Measurements from ENCODE around the gene GPRIN2.
A peak's percentile ranks its signal among the peaks of the same experiment; 100 is the strongest.

The GPRIN2 gene

DNA sequence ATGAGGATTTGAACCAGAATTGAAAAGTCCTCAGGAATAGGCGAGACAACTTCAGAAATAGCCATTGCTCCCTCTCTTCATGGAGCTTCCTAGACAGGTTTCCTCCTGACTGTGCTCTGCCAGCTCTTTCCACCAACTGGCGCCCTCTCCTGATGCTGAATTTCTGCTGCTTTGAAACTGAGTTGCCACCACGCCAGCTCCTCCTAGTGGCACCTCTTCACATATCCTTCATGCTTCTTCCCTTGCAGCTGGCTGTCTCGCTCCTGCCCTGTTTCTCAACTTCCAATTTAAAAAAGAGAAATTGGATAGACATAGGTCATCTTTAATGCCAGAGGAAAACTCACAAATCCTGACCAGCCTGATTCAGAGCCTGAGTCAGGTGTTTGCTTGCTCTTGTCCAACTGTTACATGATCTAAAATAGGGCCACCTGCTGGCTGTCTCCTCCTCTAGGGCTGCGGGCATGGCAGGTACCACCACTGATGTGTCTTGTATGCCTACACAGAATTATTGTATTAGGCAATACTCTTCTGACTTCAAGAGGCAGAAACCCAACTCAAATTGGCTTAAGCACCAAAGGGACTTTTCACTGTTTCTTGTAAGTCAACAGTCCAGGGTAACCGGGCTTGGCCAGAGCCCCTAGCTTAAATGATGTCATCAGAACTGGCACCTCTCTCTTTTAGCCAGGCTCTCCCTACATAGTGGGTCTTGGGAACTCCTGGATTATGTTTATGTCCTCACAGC is 9.3 kb upstream of the GPRIN2 start:
- DNase-seq = peak; percentile 8 to 36

DNA sequence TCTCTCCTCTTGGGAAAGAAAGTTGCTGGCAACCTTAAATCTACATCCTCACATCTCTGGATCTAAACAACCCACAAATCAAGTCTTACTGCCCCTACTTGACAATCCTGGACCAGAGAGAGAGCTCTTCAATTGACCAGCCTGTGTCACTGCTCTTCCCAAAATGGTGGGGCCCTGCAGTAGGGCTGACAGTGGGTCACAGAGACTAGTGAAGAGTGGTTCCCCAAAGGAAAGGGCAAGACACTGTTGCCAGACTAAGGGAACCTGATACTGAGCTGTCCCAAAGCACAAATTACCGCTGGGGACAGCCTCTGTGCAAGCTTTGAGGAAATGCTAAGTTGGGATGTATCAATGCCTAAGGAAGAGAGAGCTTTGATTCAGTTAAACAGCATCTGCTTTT is 4.5 kb upstream of the GPRIN2 start:
- DNase-seq = no peak

DNA sequence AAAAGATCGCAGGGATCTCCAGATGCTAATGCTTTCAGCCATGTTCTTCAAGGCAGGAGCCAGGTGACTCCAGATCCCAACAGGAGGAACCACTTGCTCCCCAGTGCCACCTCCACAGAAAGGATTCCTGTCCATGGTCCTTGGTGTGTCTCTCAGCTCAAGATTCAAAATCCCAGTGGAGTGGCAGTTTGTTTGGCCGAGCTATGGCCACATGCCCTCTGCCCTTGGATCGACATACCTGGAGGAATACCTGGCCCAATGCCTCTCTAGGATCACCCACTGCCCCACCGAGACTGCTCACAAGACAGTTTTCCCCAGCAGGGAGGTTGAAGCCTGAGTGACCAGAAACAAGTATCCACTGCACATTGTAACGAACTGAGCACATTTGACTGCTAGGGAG is 3.9 kb upstream of the GPRIN2 start:
- DNase-seq = no peak

DNA sequence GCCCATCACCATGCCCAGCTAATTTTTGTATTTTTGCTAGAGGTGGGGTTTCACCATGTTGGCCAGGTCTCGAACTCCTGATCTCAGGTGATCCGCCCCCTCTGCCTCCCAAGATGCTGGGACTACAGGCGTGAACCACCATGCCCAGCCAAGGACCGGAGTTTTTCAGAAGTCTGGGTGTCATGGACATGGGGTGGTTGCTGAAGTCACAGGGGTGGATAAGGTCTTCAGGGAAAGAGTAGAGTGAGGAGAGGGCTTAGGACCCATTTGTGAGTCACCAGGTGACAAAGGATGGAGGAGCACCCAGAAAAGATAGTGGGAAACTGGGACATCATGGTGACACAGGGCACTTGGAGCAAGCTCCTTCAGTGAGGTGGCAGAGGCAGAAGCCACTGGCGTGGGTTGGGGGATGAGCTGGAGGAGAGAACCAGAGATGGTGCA is 2.8 kb upstream of the GPRIN2 start:
- no peak for DNase-seq

DNA sequence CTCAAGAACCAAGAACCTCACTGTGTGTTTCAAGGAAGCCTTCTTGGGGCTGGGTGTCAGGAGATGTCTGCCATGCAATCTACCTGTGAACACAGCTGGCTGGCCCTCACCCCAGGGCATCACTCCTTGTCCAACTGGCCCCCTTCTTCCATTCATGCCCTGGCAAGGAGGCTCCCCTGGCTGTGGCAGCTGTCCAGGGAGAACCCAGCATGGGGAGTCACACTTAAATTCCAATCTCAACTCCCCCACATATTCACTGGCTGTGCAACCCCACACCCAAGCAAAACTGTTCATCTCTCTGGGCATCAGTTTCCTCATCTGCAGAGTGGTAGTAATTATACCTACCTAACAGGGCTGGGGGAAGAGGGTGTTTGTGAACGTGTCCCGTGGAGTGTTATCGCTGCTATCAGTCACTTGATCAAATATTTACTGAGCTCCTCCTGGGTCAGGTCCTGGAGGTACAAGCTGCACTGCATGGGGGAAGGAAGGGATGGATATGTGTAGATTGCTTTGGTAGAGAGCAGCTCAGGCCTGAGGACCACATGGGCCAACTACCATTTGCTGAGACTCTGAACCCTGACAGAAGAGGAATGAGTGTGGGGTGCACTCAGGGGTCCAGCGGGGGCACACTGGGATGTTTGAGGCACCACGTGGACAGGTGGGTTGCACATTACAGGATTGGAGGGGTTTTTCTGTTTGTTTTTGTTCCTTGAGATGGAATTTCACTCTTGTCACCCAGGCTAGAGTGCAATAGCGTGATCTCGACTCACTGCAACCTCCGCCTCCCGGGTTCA is 2.1 kb upstream of the GPRIN2 start:
- DNase-seq = no peak

DNA sequence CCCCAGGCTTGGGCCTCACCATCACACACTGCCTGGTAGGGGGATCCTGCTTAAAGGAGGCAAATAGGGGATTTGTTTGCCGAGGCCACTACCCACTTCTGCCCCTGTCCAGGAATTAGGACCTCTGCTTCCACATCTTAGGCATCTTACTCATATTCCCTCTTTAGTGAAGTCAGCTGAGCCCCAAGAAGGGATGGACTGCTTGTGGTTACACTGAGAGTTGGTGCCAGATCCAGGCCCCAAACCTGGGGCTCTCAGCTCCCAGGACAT is 1.6 kb upstream of the GPRIN2 start:
- no peak for DNase-seq

DNA sequence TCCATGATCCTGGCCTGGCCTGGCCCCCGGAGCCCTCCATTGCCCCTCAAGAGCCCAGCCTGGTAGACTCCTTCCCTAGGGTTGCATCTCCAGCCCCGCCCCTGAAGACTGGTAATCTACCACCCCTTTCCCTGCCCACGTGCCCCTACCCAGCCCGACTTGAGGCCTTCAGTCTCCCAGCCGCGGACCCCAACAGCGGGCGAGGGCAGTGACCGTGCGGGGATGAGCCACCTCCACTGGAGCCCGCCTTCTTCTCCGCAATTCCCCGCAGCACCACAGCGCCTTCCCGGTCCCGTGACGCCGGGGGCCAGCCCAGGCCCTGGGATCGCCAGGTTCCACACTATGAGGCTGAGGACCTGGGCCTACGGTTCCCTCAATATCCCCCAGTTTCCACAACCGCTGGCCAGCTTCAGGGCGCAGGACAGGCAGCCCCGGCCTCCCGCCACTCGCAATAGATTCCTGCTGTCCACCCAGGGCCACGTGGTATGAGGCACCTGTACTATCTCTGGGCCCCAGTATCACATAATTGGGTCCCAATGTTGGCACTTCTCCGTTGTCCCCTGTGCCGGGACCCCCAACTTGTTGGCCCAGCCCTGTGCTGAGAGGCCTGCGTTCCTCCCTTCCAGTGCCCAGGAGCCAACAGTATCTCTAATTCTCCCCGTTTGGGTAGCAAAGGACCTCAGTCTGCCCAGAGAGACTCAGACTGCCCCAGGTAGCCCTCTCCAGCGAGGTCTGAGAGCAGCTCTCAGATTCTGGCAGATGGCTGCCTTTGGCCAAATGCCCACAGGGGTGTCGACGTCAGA is 1.1 kb upstream of the GPRIN2 start:
- DNase-seq = peak in 1 of 2 experiments; percentile 34

DNA sequence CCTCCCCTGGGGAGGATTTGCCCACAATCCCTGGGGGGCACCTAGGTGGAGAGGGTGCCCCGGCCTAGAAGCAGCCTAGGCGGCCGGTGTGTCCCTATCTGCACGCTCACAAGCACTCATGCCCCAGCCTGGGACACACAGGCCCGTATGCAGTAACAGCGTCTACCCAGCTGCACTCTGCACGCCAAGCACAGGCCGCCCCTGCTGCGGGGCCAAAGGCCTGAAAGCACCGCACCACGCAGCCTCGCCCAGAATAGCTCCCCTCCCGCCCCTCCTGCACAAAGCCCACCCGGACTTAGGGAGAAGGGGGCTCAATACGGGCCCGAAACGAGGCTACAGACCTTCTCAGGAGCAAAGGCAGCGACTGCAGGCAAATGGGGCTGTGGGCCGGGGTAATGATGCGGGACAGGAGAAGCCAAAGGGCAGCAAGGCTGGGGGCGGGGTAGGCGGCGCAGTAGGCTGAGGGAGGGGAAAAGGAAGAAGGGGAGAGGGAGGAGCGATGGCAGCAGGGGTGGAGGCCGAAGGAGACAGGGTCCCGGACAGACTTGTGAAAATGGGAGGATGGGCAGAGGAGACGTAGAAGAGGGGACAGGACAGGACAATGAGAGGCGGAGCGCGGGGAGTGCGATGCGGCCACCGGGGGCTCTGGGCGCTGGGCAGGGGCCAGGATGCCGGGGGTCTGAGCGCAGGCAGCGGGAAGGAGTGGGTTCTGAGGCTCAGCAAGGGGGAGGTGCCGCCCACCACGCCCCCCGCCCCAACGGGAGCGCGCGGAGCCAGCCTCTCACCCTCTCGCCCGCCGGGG is 544 bp downstream of the GPRIN2 start:
- no peak for DNase-seq

DNA sequence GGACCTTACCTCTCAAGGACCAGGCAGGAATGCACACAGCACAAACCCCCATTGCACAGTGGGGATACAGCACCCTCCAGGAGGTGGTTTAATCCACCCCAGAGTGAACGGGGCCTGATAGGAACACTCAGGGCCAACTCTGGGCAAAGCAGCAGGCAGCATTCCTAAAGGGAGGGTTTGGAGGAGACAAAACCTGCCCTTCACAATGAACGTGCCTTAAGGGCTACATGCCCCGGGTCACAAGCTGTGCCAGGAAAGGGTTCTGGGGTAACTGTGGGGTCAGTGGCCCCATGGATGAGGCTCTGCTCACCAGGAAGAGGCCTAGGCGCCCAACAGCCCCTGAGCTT is 1.1 kb downstream of the GPRIN2 start:
- DNase-seq = no peak

DNA sequence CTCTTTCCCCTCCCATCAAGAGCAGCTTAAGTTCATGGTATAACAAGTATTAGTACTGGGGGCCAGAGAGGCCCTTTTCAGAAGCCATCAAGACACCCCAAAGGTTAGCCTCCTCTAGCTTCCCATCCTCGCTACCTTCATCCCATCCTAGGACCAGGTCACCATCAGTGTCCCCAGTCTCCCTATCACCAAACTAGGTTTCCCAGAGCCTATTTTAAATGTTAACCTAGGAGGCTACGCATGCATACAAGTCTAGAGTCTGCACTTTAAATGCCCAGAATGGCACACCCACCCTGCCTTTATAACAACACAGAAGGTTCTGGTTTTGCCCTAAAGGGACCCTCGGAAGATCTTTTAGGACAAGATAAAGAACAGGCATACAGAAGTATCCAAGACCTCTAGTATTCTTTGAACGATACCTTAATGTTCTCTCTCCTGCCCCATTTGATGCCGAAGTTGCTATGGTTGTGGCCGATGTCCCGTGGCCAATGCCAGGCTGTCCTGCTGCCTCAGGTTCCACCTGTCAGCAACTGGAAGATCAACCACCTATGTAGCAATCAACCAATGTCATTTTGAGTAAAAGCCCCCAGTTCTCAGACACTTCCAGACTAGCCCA is 2.2 kb downstream of the GPRIN2 start:
- DNase-seq = no peak

DNA sequence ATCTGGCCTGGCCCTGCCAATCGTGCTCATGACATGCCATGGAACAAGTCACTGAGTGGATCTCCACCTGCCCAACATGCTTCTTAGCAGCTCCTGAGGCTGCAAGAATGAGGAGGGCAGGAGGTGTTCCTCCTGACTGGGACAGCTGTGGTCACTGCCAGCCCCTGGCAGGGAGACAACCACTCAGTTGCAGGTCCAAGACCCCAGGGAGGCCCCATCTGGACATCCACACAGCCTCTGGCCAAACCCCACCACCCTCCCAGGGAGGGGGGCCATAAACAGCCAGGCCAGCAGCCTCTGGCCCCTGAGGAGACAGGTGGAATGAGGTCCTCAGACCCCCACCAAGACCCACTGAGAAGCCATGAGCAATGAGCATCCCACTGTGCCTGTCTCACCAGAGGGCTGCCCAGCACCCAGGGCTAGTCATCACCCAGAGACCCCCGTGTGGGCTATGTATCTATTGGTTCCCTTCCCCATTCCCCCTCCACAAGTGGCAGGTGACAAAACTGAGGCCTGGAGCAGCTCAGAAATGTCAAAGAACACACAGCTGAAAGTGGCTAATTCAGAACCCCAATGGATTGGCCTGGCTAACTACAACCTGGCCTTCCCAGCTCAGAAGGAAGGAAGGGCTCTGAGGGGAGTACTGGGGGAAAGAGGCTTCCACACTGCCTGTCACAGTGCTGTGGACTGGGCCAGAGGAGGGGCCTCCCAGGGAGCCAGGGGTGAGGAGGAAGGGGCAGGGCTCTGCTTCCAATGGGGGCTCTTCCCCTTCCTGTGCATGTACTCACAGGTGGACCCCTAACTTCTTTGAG is 3.0 kb downstream of the GPRIN2 start:
- no peak for DNase-seq

DNA sequence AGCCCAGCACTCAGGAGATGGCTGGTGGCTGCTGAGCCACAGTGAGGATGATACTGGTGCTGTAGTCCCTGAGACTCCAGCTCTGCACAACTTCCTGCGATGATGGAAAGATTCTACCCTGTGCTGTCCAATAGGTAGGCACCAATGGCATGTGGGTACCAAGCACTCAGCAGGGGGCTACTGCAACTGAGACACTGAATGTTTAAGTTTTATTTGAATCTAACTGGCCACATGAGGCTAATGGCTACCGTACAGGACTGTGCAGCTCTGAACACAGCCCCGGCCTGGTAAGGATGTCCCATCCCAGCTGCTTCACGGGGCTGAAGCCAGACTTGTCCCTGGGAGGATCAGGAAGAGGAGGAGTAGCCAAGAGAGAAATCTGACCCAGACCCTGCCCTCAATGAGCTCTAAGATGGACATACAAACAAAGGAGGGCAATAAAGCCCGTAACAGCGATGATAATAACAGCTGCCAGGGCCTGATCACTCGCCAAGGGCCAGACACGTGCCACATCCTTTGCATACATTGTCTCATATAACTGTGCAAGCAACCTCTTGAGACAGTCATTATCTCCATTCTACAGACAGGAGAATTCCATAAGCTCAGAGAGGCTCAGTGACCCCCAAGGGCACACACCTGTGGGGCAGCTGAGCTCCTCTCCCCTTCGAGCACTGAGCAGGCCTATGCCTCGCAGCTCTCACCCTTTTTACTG is 3.8 kb downstream of the GPRIN2 start:
- no peak for DNase-seq

DNA sequence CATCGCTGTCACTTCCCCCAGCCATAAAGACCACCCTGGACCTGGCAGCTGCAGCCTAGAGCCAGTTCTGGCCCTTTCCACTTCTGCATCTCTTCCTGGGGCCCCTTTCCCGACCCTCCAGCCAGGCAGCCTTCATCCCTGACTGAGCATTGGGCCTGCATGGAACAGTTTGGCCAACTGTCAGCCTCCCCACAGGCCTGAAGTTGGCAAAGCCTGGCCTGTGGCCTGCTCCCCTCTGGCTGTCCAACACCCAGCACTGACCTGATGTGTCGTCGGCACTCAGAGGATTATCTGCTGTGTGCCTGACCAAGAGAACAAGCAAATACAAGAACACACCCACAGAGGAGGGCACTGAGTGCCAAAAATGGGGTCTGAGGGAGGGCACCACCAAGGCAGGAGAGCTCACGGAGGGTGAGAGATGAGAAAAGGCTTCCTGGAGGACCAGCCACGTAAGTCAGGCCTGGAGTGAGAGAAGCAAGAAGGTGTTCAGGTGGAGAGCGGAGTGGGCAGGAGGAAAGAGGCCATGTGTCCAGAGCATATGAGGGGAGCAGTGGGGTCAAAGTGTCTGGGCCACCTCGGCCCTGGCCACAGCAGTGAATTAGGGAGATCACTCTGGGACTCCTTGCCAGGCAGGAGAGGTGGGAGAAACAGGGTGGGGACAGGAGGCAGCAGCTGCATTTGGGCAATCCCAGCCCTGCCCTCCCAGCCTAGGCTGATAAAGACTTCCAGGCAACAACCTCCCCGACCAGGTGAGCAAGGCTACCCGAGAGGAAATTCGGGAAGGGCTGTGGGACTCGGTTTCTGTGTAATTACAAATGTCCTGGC is 4.5 kb downstream of the GPRIN2 start:
- DNase-seq = no peak

DNA sequence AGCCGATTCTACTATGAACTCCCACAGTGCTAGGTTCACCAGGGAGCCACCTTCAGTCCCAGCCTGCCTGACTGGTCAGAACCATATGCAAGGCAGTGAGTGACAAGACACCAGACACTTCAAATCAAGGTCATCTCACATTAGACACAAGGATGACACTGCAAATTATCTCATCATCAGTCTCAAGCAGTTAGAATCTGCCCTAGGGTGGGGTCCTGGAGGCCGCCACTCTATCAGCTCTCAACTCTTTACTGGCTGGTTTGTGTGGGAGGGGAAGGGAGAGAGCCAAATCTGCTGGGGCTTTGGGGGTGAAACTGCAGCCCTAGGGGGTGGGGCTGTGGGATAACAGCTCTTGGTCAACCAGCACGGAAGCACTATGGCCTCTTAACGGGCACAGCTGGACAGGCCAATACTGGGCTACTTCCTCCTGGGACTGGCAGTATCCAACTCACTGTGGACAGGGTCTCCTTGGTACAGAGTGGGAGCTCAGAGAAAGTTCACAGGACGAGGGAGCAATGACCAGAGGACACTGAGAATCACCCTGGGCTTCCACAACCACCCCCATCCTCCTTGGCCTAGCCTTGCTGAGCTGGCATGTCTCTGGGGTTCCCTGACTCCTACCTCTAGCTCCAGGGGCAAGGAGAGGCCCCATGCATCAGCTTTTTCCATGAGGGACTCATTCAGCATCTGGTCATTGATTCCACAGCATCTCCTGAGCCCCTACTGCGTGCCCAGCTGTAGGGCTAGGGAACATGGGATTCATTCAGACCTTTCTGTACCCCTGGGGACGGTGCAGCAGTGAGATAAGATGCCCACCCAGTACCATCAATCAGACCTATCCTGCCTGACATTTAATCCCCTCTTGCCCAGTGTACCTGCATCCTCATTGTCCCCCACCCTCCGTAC is 5.4 kb downstream of the GPRIN2 start:
- no peak for DNase-seq

DNA sequence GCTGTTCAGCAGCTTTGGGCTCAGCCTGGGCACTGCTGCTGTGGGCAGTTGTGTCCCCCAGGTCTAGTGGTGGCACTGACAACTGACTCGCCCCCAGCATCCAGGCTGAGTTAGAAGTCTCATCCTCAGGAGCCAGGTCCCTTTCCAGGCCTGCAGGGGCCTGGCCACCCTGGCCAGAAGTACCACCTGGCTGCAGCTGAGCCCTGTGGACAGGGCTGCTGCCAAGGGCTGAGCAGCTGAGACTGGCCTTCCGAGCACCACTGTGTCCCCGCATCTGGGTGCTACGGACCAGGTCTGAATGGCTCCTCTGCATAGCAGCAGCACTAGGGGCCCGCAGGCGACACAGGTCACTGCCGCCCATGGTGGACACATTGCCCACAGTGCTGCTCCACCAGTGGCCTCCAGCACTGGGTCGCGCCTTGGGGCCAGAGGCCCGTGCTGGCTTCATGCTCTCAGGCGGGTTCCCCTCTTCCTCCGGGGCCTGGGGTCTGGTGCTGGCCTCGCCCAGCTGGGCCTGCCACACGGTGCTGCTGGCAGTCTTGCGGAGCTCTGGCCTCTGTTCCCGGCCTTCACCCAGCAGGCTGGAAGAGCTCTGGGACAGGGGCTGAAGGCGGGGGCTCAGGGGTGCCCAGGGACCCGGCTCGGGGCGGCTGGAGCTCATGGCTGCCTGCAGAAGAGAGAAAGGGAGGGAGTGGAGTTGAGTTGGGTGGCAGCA is 6.2 kb downstream of the GPRIN2 start:
- DNase-seq = peak in 1 of 2 experiments; percentile 32

DNA sequence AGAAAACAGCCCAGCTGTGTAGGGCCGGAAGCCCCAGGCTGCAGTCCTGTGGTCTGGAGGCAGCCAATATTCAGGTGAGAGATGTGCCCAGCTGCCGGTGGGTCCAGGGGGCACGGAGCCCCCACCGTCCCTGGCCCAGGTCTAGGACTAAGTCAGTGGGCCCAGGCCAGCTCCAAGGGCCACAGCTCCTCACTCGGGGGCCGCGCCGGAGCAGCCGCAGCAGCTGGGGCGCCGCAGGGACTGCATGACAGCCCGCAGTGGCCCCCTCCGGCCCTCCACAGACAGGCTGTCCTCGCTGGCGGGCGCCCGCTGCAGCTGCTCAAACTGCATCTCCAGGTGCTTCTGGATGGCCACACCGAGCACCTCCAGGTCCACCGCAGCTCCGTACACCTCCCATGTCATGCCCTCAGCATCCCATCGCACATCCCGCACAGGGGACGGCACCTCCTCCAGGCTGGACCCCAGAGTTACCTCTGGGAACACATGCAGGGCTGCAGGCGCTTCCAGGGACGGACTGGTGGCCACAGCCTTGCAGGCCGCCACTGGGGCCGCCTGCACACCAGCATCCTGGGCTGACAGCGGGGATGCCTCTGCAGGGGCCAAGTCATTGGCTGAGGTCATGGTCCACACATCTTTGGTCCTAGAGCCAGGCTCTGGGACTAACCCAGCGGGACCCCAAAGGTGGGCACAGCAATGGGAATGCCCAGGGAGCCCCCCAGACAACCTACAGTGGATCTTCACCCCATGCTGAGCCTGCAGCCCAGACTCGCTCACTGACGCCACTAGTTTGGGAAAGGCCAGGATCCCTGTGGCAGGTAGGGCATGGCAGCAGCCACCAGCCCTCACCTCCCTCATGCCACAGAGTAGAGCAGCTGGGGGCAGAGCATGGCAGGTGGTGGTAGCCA is 7.0 kb downstream of the GPRIN2 start:
- no peak for DNase-seq

DNA sequence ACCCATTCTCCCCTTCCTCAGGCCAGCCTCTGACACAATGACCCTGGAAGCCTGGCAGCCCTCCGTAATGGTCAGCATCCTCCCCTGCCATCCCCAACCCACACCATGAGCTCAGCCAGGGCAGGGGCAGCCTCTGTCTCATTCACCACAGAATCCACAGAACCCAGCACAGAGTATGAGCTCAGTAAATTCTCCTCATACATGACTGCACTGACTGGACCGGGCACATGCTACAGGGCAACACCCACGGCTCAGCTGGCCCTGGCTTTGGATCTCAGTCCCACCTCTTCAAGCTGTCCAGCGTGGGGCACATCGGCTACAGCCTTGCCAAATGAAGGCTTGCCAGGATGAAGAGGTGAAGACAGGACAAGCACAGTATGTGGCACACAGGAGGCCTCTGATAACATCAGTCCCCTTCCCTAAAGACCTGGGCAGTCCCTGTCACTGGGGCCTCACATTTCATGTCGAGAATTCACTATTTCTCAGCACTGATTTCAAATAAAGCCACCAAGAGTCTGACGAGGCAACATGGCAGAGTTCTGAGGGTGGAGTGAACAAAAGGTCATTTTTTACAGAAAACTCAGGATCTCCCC is 7.9 kb downstream of the GPRIN2 start:
- no peak for DNase-seq

All from NCI-H524 (cell line).